Stimulated activated CD4-positive, alpha-beta T cell treated with anti-CD3 and anti-CD28 coated beads, Interleukin-12 subunit alpha, Interleukin-12 subunit beta, amount 100 ng/mL, for 4 hours (primary cell): ENCODE results near the gene ETV5.

Experiments
- DNase-seq: peaks from one replicate; pipeline ENCODE4 v3.0.0-alpha.2; 2020

The ETV5 gene

DNA sequence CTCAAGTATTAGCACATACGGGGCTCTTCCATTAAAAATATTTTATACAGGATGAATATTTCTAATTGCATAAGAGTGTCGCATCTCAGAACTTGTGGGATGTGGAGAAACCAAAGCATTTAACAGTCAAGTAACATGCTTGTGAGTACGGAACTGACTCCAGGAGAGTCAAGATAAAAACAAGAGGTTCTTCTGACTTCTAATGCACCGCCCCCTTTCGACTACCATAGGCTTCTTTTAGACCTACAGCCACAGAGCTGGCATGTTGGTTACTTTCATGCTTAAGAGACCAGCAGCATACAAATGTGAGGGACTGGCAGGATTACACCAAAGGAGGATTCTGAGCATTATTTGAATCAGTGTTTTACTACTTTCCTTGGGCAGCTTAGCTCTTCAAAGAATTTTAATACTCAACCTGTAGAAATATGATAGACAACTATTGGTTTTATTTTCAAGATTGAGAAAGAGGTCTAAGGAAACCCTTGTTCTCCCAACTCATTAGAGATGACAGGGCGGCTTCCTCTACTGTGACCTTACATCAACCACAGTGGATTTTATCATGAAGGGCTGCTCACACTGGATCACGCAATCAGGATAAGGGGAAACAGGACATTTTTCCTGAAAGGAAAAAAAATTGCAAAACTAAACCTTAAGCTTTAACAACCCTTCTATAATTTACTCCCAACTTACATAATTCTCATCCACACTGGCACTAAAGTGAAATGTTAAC lies 14.0 kb downstream of the ETV5 start:
- DNase-seq, result no peak

DNA sequence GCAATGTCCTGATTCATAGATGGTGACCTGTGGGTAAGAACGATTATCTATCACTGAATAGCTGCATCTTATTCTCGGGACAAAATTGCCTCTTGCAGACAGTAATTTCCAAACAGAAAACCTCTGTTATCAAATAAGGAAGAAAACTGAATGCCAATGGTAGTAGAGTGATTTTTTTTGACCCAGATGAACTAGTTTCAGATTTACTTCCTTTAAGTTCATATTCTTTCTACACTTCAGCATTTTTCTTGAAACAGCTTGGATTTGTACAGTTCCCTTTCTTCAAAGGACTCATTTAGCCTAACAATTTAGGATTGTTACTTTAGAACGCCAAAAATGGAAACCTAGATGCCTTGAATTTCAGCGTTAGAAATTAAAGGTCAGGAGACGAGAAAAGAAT lies 14.6 kb downstream of the ETV5 start:
- no peak for DNase-seq

DNA sequence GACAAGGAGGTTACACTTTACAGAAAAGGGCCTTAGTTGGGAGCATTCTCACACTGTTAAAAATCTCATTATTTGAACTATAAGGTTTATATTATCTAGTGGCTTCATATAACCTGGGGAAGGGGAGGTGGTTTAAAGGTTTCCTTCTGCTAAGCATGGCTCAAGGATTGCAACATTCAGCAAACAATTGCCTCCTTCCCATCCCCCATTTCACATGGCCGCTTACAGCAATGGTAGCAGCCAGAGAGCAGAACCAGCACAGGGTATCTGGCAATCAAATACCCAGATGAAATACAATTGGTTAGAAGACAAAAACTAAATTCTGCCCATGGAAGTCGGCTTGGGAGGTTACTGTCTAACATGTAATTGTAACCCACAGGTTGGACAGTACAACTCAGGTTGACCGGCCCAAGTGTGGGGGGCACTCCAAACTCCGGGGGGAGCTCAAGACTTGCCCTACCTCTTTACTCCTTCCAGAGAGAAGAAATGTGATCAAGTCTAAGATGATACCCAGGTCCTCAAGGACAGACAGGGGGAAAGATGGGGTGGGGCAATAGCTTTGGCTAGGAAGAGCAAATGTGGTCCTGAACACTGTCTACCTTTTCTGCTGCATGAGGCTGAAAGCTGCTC lies 15.5 kb downstream of the ETV5 start:
- DNase-seq, result no peak

DNA sequence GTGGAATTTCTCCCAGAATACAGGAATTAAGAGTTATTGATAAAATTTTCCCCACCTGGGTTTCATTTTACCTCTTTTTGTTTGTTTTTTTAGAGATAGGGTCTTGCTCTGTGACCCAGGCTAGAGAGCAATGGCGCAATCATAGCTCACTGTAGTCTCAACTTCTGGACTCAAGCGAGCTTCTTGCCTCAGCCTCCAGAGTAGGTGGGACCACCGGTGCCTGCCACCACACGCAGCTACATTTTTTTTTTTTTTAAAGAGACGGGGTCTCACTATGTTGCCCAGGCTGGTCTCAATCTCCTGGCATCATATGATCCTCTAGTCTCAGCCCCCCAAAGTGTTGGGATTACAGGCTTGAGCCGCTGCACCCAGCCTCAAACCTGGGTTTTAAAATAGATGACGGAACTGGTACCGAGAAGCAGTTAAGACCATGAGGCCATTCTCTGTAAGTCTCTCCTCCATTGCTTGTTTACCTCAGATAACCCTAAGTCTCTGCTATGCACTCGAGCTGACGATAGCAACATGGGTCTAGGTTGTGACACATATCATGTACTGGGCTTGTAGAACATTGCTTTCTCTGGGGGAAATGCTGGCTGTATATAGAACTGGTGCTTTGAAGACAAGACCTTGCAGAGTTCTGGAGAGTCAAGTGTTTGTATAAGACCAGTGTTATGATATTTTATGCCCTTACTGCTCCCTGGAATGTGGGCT lies 16.4 kb downstream of the ETV5 start:
- DNase-seq, result no peak

DNA sequence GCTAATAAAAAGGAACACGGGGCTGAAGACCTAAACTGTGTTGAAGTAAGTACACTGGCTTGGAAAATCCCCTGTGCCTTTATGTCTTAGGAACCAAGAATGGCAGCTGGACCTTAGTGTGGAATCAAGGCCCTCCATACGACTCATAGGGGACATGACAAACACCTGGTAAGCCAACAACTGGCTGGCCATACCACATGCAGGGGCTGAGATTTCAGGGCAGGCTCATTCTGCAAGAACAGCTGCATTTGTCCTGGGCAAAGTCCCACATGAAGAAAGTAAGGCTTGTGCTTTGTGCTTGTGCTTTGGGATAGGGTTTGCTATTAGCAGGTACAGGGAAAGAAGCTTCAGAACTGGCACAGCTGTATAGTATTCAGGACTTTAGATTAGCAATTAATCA lies 18.0 kb downstream of the ETV5 start:
- no peak for DNase-seq

DNA sequence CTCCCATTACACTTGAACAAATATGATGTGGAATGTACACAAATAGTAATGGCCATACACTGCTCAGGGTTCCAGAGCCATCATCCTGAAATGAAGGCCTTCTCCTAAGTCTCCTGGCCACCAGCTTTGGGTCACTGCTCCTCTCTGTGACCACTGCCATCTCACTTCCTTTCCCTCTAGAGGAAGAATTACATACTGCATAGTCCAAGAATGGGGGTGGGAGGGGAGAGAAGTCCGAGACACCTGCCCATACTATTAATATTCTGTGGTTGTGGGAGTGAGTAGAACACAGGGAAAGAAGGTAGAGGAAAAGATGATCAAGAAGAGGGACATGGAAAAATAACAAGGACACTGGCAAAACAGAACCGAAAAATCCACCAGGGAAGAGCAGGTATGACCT lies 20.6 kb downstream of the ETV5 start:
- DNase-seq, result no peak

DNA sequence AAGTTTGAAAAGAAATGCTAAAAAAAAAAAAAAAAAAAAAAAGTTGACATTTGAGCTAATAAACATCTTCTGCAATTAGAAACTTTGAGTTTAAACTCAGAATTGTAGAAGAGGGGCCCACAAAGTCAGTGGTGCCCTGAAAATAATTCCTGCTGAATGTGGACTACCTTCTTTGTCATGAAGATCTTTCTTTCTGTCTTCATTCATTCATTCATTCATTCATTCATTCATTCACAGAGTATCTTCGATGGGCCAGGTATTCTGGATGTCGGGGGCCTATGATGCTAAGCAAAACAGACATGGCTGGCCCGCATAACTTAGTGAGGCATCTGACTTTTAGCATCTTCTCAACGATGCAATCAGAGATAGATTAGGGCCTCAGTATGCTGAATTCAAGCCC lies 24.6 kb downstream of the ETV5 start:
- DNase-seq, result no peak

DNA sequence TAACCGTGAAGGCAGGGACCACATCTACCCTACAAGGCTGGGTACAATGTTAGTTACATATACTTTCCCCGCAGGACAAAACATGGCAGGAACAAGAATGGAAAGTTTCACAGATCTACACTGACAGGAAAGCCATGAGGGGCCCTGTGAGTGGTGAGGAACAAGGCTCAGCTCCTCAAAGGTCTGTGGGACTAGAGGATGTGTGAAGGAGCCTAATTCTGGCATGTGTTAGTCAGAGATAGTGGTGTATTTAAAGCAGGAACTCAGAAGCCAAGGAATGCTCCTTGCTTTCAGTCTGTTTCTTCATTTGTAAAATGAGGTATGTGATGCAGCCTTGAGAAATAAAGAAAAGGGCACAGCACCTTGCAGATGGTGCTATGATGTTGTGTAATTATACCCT lies 25.1 kb downstream of the ETV5 start:
- no peak for DNase-seq

DNA sequence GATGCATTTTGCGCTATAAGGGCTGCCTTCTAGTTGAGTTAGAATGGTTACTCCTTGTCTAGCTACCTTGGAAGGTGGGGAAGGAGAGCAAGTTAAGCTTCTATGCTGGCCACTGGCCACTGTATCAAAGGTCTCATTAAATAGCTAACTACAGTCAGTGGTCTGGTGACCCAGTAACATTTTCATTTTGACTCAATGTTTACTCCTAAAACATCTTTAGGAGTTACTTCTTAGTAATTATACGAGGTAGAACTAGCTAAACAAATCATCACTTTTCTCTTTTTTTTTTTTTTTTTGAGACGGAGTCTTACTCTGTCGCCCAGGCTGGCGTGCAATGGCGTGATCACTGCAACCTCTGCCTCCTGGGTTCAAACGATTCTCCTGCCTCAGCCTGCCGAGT lies 26.7 kb downstream of the ETV5 start:
- DNase-seq, result no peak

DNA sequence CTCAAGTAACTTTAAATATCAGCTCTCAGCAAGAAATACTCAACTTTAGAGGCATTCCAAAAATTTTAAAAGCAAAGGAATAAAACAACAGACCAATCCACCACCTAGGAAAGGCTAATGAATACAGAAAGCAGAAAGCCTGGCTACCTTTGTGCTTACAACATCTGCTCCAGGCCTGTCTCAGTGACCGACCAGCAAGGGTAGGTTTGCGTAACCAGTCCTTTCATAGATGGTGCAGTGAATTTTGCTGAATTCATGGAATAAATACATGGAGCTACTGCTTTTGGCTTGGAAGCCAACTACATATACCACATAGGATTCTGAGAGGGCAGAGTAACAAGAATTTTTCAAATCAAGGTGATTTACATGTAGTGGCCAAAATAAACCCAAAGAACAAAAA lies 27.2 kb downstream of the ETV5 start:
- no peak for DNase-seq

DNA sequence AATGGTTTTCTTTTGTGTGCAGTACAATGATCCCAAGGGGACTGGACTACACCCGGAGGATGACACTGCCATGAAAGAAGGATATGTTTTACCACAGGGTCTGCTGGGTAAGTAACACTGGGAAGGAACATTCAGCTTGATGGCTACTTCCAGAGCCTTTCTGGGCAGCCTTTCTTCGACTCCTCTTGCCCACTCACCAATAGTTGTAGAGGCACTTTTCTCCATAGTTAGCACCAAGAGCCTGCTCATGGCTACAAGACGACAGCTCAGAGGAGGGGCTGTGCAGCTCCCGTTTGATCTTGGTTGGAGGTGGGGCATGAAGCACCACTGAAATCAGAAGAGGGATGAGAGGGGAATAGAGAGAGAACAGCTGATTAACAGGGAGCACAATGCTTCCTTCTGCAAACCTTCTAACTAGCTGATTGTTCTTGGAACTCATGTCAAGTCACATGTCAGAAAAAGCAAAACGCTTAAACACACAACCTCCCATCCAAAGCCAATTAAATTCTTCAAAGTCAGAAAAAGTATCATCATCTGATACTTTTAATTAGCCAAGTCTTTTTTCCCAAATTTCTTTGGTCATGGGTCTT lies 27.9 kb downstream of the ETV5 start:
- DNase-seq, result no peak

DNA sequence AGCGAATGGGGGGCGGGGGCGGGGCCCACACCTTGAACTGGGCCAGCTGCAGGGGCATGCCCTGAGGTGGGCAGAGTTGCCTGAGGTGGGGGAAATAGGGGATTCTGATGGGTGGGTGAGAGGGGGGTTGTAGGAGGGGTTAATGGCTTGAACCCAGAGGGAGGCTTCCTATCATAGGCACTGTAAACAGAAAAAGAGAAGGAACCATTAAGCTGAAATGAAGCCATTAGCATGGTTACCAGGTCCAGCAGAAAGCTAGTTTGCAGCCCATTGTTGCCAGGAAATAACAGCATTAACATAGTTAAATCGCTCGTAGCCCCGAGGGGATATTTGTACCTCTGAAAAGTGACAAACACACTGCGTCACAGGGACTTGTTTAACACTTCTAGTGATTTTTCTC lies 29.0 kb downstream of the ETV5 start:
- DNase-seq, result no peak

DNA sequence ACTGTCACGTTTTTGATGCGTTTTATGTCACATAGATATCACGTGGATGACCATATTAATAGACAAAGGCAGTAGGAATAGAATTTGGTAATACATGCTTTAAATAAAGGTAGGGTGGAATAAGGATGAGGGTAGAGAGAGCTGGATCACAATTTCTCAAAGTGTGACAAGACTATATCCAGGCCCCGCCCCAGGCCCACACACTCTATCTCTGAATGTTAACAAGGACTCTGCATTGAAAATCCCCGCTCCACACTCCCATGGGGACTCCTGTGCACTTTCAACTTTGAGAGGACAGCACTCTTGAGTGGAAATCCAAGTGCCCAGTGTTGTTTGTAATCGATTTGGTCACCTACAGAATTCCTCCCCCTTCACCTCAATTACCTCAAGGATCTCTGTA lies 31.4 kb downstream of the ETV5 start:
- DNase-seq, result no peak

DNA sequence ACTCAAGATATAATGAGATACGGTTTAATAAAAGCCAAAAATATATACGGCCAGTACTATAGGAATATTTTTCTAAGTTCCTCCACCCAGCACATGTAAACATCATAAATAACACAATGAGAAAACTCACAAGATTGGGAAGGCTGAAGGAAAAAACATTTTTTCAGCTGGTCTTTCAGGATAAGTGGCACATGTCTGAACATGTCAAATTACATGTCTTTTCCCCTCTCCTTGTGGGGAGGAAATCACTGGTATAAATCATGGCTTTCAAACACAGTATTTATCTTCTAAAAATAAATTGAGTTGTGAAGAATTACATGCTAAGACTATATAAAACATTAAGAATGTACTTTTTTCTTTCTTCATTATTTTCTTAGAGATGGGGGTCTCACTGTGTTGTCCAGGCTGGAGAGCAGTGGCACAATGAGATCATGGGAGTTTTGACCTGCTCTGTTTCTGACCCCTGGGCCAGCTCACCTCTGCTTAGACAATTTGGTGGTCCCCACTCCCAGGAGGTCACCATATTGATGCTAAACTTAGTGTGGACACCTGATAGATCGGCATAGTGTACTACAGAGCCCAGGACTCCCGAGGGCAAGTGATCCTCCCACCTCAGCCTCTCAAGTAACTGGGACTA lies 32.8 kb downstream of the ETV5 start:
- no peak for DNase-seq

DNA sequence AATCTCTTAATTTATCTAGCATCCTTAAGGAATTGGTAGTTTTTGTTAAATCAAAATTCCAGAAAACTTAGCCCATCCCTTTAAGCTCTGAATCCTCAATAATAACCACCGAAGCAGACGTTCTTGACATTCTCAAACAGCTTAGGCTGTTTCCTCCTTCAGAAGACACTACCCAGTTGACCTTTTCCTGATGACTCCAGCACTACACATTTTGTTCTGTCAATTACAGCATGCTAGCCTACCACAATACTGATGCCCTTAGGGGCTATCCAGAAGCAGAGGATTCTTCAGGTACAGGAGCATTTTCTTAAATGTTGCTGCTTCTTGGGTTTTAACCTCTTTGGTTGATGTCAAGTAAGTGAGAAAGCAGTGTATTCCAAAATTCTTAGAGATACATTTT lies 33.4 kb downstream of the ETV5 start:
- no peak for DNase-seq

DNA sequence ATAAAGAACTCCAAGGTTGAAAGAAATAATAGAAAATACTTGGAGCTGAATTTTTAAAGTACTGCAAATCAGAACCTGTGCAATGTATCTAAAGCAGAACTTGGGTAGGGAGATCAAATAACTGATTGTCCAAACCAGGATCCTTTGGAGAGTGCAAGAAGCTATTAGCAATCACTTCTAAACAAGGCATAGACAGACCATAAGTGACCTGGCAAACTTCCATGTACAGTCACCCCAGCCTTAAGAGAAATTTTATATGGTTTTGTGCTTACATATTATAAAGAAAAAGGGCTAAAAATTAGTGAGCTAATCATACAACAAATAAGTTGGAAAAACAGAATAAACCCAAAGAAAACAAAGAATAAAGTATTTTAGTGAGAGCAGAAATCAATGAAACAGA lies 35.2 kb downstream of the ETV5 start:
- no peak for DNase-seq

DNA sequence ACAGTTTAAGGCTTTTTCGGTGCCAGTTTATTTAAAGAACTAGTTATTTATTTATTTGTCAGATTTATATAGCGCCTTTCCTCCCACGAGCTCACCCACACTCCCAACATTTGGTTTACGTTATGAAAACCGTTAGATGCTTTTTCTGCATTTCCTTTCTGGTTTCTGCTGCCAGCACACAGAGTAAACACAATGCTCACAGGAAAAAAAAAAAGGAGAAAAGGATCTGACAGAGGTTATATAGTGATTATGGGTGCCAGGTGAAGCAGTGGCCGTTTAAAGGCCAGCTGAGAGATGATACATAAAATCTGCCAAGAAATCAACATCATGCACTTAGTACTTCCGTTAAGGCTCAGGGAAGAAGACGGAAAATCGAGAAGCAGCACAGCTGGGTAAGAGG lies 37.9 kb downstream of the ETV5 start:
- no peak for DNase-seq

DNA sequence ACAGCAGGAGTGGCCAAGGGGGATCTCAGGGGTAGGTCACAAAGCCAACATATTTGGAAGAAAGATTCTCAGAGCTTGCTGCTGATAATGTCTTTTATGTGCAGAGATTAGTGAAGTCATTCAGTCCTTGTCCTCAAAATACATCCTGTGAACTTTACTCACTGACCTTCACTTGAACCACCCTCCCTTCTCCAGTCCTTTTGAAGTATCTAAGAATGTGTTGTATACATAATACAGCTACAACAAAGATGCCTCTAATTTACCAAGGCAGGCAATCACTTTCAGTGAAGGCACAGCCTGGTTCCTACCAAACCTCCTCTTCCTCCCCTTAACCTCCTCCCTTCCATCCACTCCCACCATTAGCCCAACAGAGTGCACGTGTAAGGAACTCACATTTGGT lies 38.3 kb downstream of the ETV5 start:
- no peak for DNase-seq

DNA sequence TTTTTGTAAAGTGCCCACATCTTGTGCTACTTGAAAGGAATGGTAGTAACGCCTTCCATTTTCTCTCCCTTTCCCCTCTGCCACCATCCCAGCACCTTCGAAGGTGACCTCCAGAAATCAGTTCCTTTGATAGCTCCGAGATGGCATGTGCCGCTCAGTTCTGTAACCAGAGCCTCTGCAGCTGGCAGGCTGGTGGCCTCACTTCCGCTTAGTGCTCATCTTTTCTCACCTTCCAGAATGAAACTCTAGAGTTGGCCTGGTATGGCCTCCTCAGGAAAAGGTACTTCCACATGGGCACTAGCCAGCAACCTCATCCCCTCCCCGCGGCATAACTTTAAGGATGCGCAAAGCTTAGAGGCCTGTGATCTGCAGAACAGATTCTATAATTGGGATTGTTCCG lies 38.8 kb downstream of the ETV5 start:
- DNase-seq, result no peak

DNA sequence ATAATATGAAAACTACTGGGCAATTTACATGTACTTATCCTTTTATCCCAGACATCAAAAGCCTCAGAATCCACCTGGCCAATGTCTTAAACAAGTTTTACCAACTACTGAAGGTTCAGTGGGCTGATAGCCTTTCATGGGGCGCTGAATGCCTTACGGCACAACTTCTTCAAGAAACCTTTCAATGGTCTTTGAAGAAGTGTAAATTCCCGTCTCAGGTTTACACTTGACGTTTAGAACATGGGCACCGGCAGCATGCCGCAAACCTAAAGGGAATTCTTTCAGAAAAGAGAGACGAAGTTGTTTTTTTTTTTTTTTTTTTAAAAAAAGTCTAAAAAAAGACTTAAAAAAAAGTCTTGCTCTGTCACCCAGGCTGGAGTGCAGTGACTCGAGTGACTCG lies 39.7 kb downstream of the ETV5 start:
- no peak for DNase-seq

DNA sequence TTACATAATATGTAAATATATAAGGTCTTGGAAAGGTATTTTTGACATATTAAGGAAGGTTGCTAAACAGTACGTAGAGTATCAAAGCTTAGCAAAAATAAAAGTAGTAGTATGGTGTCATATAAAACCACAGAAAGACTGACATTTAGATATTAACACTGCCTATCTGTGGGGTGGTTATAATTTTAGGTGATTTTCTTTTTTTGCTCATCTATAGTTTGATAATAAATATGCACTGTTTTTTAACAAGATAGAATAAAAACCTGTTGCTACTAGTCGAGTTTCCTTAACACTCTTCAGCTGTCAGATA lies 40.7 kb downstream of the ETV5 start:
- DNase-seq, result no peak

DNA sequence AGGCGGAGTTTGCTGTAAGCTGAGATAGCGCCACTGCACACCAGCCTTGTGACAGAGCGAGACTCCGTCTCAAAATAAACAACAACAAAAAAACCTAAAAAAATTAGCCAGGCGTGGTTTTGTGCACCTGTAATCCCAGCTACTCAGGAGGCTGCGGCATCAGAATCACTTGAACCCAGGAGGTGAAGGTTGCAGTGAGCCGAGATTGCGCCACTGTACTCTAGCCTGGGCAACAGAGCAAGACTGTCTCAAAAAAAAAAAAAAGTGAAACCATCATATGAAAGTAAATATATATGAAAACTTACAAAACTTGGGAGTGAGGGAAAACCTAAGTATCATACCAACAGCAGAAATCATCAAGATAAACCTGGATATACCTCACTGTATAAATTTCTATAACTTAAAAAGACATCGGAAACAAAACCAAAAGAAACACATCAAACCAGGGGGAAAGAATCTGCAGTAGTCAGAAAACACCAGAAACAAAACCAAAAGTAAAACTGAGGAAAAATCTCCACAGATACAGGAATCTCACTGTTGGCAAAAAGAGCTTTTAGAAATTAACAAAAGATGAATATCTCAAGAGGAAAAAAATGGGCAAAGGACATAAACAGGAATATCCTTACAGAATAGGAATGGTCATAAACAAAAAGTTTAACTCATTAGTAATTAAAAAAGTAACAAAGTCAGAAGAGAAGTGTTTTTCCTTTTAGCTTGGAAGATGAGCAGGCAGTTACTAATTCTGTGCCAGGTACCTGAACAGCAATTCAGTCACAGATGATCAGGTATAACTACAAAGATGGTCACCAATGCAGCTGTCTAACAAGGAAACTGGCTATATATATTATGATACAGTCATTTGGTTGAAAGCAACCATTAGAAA lies 41.3 kb downstream of the ETV5 start:
- no peak for DNase-seq

DNA sequence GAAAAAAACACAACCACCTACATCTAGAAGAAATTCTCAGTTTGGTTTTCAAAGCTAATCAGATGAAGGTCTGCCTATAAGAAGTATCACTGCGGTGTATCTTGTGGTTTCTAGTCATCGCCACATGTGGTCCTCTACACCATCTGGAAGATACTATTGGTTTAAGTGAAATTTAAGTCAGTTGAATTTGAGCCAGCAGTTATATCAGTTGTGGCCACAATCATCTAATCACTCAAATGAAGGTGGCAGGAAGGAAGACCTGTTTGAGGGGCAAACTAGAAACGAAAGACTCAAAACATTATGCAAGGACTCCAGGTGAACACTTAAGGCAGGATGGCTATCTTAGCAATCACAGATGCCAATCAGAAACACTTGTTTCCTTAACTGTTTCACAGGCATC lies 48.7 kb downstream of the ETV5 start:
- DNase-seq, result no peak
